Esophagus muscularis mucosa (tissue), 4 donors: ENCODE measurements around the gene UST. TPM values are rescaled to one million over a fixed set of nuclear protein-coding genes. Genes with fewer than 3 reads are reported as not detected.

Experiments
- DNase-seq: peaks from one replicate; pipeline ENCODE4 v3.0.0-alpha.2; 2017; ENCODE audit errors: extremely low spot score
- H3K27ac ChIP-seq, 4 donors: fragments of 200-600 bp; sonication (generic); replicated peaks in 1 of 4; 1 replicate in 3 of 4; 2 replicates in 1 of 4; pipeline ENCODE4 v1.5.1; 2016 to 2019; ENCODE audit warnings: mild to moderate bottlenecking in 1 of 4
- H3K27me3 ChIP-seq, 4 donors: fragments of 200-600 bp; sonication (generic); one replicate each; pipeline versions ENCODE4 v1.5.1 to v1.6.0; 2016 to 2019
- H3K36me3 ChIP-seq, 4 donors: fragments of 200-600 bp; sonication (generic); one replicate each; pipeline ENCODE4 v1.5.1; 2016 to 2019
- H3K4me1 ChIP-seq, 4 donors: fragments of 200-600 bp; sonication (generic); one replicate each; pipeline ENCODE4 v1.5.1; 2016 to 2019
- H3K4me3 ChIP-seq, 4 donors: fragments of 200-600 bp; sonication (generic); 1 replicate in 2 of 4; 2 replicates in 2 of 4; pipeline ENCODE4 v1.5.1; 2016 to 2019; ENCODE audit warnings: mild to moderate bottlenecking in 4 of 4, moderate library complexity in 1 of 4
- H3K9me3 ChIP-seq, 4 donors: fragments of 200-600 bp; sonication (generic); 1 replicate in 3 of 4; 2 replicates in 1 of 4; pipeline ENCODE4 v1.5.1; 2016 to 2019
- CTCF ChIP-seq, 3 experiments: fragments of 200-600 bp in 2 of 3; fragments of 450-650 bp in 1 of 3; sonication (generic) in 2 of 3; IDR thresholded peaks; one replicate each; pipeline ENCODE4 v1.5.1; 2017 to 2019; ENCODE audit warnings: antibody characterized with exemption in 3 of 3, mild to moderate bottlenecking in 2 of 3, moderate library complexity in 1 of 3
- EP300 ChIP-seq: sonication (generic); formaldehyde crosslinking; IDR thresholded peaks from one replicate; pipeline ENCODE4 v1.6.1; 2017; ENCODE audit warnings: antibody characterized with exemption
- POLR2A ChIP-seq: fragments of 450-650 bp; IDR thresholded peaks from one replicate; pipeline ENCODE4 v1.6.1; 2017; ENCODE audit warnings: antibody characterized with exemption, moderate library complexity, mild to moderate bottlenecking, low read depth
- POLR2AphosphoS5 ChIP-seq, 2 donors: sonication (generic); formaldehyde crosslinking; IDR thresholded peaks; one replicate each; pipeline ENCODE4 v1.6.1; 2017; ENCODE audit warnings: antibody characterized with exemption in 2 of 2
- WGBS: methylation state at CpG from one replicate; pipeline ENCODE4 v1.1.5; 2018; 5-methylcytosine and 5-hydroxymethylcytosine counted together
- intact Hi-C: fragments of 100-400 bp; cut with DNase I; formaldehyde crosslinking; loops from one replicate; pipeline ENCODE4 v1.15.1; 2023
- total RNA-seq, 4 donors: library from RNA; depleted of rRNA; stranded (reverse); fragments of >200 nt; gene quantifications; one replicate each; pipeline versions ENCODE4 v1.1.0 to v1.2.1, GENCODE V29; 2016

Gene UST
- total RNA-seq, 4 donors from 2014 or later: 29.1 to 46.3 (median 32.4) TPM

- no peaks in the 10 kb centered on the region for H3K9me3 ChIP-seq
- no peak for DNase-seq
- intact Hi-C loops: loop anchor here (2.0 kb wide), 1 partner anchor 142 kb away; no protein-coding TSS in a partner anchor
- H3K4me3 ChIP-seq: no peak overlapping the region
- no peak overlapping the region for H3K27ac ChIP-seq
- H3K4me1 ChIP-seq: peaks cover 11 to 46% (median 34%) of the 10 kb centered on the region in 4 donors
- H3K27me3 ChIP-seq: no peaks in the 10 kb centered on the region
- WGBS: 82% methylated on average over 13 of the region's 13 CpGs
- H3K36me3 ChIP-seq: no peaks in the 10 kb centered on the region
- TF ChIP-seq CTCF (IDR thresholded peaks at IDR 0.05) (no peak), POLR2AphosphoS5 (IDR thresholded peaks at IDR 0.05) (no peak), POLR2A (no peak), EP300 (no peak)
Observed at GRCh38 chr6:148890652-148891404, 144.0 kb downstream of the UST start.

- no peak overlapping the region for H3K4me3 ChIP-seq
Observed at GRCh38 chr6:148891405-148891783, 144.6 kb downstream of the UST start.

GRCh38 chr6:148892247-148892646 is 145.4 kb downstream of the UST start:
- H3K27ac ChIP-seq: no peak overlapping the region
- no peak for DNase-seq
- H3K4me3 ChIP-seq: no peak overlapping the region
- peaks cover 11 to 32% (median 24%) of the 10 kb centered on the region in 4 donors for H3K4me1 ChIP-seq
- H3K27me3 ChIP-seq: no peaks in the 10 kb centered on the region
- TF ChIP-seq POLR2AphosphoS5 (IDR thresholded peaks at IDR 0.05) (no peak), EP300 (no peak), CTCF (IDR thresholded peaks at IDR 0.05) (no peak), POLR2A (no peak)
- H3K9me3 ChIP-seq: no peaks in the 10 kb centered on the region
- intact Hi-C loops: no loop called here
- no peaks in the 10 kb centered on the region for H3K36me3 ChIP-seq

More at GRCh38 chr6:148891405-148891783, 144.6 kb downstream of the UST start:
- TF ChIP-seq EP300 (no peak), CTCF (IDR thresholded peaks at IDR 0.05) (no peak)
- H3K27ac ChIP-seq: no peak overlapping the region
- 100% methylated on average over 1 of the region's 1 CpG for WGBS
- peaks cover 11 to 40% (median 28%) of the 10 kb centered on the region in 4 donors for H3K4me1 ChIP-seq
- H3K9me3 ChIP-seq: no peaks in the 10 kb centered on the region
- no peaks in the 10 kb centered on the region for H3K27me3 ChIP-seq
- H3K36me3 ChIP-seq: no peaks in the 10 kb centered on the region
- no peak for DNase-seq
- intact Hi-C loops: loop anchor here (2.0 kb wide), 1 partner anchor 143 kb away; no protein-coding TSS in a partner anchor

- intact Hi-C loops: no loop called here
- Histone ChIP-seq H3K36me3 (no peaks in the 10 kb centered on the region), H3K4me1 (peaks cover 11 to 24% (median 20%) of the 10 kb centered on the region in 4 donors), H3K9me3 (no peaks in the 10 kb centered on the region), H3K27ac (no peak overlapping the region), H3K27me3 (no peaks in the 10 kb centered on the region), H3K4me3 (no peak overlapping the region)
- WGBS: 49% methylated on average over 2 of the region's 2 CpGs
- TF ChIP-seq EP300 (no peak), POLR2A (no peak), CTCF (IDR thresholded peaks at IDR 0.05) (no peak), POLR2AphosphoS5 (IDR thresholded peaks at IDR 0.05) (no peak)
- no peak for DNase-seq
Observed at GRCh38 chr6:148893073-148893472, 146.2 kb downstream of the UST start.
